Measurements from ENCODE around the gene BTAF1.

DNA sequence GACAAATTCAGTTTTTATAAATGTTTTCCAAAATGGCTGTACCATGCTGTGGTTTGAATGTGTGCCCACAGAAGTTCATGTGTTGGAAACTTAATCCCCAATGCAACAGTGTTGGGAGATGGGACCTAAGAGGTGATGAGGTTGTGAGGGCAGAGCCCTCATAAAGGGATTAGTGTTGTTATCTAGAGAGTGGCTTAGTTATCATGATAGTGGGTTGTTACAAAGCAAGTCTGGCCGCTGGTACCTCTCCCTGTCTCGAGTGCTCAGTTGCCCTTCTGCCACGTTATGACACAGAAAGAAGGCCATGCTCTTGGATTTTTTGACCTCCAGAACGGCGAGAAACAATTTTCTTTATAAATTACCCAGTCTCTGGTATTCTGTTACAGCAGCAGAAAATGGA is 119.0 kb downstream of the BTAF1 start:
- TF ChIP-seq, protein P1, sequence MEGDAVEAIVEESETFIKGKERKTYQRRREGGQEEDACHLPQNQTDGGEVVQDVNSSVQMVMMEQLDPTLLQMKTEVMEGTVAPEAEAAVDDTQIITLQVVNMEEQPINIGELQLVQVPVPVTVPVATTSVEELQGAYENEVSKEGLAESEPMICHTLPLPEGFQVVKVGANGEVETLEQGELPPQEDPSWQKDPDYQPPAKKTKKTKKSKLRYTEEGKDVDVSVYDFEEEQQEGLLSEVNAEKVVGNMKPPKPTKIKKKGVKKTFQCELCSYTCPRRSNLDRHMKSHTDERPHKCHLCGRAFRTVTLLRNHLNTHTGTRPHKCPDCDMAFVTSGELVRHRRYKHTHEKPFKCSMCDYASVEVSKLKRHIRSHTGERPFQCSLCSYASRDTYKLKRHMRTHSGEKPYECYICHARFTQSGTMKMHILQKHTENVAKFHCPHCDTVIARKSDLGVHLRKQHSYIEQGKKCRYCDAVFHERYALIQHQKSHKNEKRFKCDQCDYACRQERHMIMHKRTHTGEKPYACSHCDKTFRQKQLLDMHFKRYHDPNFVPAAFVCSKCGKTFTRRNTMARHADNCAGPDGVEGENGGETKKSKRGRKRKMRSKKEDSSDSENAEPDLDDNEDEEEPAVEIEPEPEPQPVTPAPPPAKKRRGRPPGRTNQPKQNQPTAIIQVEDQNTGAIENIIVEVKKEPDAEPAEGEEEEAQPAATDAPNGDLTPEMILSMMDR (optimal IDR thresholded peaks at IDR 0.05 in 1 of 3, IDR thresholded peaks at IDR 0.05 in 1 of 3, conservative IDR thresholded peaks at IDR 0.05 in 1 of 3; ENCODE audit: extremely low read depth in 1 of 3, insufficient read depth in 2 of 3, low read length in 3 of 3), result no peak
- no peak for TF ChIP-seq EZH2 (IDR thresholded peaks at IDR 0.05; ENCODE audit: low read length)

All from keratinocyte (primary cell).